ENCODE results near the gene GNG12. TPM values are rescaled to one million over a fixed set of nuclear protein-coding genes. Genes with fewer than 3 reads are reported as not detected.
A peak's percentile ranks its signal among the peaks of the same experiment; 100 is the strongest.

Gene GNG12
- 100 to 1,000 TPM; 172 to 229 (median 198) TPM for total RNA-seq (2021; fragmentation: NEBNext Ultra II Directional; extraction: Animal tissue kit (Norgen Biotek cat#: 25700))
- long read RNA-seq, full-length matches to known transcripts: 219 of 311 reads
- long read RNA-seq, partial matches to known transcripts: 5 of 311 reads
- long read RNA-seq, other reads (novel, unspliced or antisense): 87 of 311 reads

DNA sequence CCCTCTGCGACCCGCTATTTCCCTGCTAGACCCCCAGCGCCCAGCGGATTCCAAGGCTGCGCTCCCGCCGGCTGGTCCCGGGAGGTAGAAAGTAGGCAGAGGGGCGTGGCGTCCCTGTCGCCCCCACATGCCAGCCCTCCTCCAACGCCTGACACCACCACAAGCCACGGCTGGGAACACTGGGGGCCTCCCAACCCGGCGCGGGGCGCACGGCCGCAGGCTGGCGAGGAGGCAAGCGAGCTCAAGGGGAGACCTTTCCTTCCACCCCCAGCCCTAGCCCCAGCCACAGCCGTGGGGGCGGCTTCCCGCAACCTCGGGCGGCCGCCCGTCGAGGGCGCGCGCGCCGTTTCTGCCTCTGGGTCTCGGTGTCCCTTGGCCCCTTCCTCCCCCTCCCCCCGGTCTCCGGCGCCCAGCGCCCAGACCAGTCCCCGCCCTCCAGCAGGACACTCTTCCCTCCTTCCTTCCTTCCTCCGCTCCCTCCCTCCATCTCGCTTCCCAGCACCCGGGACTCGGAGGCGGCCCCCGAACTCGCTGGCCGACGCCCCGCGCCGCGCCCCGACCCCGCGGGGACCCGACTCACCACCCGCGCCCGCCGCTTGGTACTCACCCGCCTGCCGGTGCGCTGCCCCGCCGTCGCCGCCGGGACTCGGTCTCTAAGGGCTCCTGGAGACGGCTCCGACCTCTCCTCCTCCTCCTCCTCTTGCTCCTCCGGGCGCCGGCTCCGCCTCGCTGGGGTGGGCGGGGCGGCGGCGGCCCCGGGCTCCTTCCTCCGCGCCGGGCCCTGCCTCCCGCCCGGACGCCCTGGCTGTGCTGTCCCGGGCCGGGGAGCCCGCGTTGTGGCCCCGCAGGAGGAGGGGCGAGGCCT lies at the start of gene GNG12:
TSS of gene GNG12 (minus strand) at position 731 of the 865 bp plus-strand sequence. CDS start 125,781 bp downstream, outside the sequence.
- Mint-ChIP-seq H3K4me3 (peak within 1 kb of the TSS; percentile 96), H3K27me3 (ENCODE audit: insufficient read depth) (peaks cover 3% of the 10 kb centered on the region; the same call in 1 of the 2 replicates), H3K36me3 (ENCODE audit: low read depth) (peaks cover 7% of the 10 kb centered on the region; the same call in 1 of the 2 replicates), H3K9me3 (no peaks in the 10 kb centered on the region), H3K4me1 (ENCODE audit: low read depth) (peaks cover 58% of the 10 kb centered on the region), H3K27ac (peak within 1 kb of the TSS; percentile 99)
- TF ChIP-seq, protein P1, sequence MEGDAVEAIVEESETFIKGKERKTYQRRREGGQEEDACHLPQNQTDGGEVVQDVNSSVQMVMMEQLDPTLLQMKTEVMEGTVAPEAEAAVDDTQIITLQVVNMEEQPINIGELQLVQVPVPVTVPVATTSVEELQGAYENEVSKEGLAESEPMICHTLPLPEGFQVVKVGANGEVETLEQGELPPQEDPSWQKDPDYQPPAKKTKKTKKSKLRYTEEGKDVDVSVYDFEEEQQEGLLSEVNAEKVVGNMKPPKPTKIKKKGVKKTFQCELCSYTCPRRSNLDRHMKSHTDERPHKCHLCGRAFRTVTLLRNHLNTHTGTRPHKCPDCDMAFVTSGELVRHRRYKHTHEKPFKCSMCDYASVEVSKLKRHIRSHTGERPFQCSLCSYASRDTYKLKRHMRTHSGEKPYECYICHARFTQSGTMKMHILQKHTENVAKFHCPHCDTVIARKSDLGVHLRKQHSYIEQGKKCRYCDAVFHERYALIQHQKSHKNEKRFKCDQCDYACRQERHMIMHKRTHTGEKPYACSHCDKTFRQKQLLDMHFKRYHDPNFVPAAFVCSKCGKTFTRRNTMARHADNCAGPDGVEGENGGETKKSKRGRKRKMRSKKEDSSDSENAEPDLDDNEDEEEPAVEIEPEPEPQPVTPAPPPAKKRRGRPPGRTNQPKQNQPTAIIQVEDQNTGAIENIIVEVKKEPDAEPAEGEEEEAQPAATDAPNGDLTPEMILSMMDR (IDR thresholded peaks at IDR 0.05): no peak
- DNase-seq: peak; percentile 59

DNA sequence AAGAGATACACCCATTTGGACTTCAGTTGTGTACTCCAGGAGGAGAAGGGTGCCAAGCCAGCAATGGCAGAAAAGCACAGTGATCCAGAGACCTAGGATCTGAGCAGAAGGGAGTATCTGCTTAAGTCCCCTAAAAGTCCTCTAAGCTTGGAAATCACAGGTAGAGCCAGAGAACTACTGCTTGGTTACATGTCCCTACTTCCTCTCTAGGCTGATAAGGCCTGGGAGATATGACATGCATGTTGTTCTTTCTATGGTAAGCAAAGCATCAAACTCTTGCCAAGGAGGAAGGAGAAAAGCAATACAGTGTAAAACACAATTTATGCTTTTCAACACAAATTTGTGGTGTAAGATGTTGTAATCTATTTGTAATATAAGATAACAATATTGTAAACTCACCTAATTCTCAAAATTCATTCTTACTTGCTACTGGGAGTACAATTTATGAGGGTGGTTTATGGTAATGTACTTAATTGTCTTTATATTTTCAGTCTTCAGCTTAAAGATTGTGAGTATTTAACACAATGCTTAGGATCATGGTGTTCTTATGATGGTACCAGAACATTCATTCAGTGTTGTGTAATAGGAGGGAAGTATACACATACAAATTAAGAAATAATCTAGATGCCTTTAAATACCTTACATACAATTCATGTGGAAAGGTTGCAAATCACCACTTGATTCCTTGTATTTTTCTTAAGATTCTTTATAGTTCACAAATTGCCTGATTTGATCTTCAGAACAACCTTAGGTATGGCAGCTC lies 49.1 kb upstream of the GNG12 start:
- DNase-seq: no peak
- Mint-ChIP-seq H3K27ac (peak overlapping the region; percentile 93), H3K4me1 (ENCODE audit: low read depth) (peaks cover 71% of the 10 kb centered on the region), H3K27me3 (ENCODE audit: insufficient read depth) (peaks cover 4% of the 10 kb centered on the region; the same call in 1 of the 2 replicates), H3K36me3 (ENCODE audit: low read depth) (no peaks in the 10 kb centered on the region; the same call in 1 of the 2 replicates), H3K4me3 (no peak overlapping the region), H3K9me3 (no peaks in the 10 kb centered on the region)
- TF ChIP-seq, protein P1 (IDR thresholded peaks at IDR 0.05): no peak

DNA sequence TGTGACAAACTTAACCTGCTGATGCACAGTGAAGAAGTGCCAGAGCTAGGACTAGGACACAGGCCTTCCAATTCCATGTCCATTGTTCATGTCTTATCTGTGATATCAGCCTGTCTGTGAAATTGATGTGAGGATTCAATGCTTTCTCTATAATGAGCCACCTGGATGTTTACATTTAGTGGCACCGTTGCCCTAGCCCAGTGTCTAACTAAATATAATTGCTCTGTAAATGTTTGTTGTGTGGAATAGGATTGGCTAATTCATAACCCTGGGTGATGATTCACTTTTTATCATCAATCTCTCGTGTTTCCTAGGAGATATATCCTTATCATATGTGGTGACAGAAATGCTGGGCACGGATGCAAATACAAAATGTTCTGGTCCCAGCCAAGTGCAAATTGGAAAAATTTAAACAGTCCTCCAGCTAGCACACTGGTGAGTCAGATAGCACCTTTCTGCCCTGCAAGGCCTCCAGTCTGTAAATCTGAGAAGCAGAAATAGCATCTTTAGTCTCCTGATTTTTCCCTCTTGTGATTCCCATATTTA lies 46.9 kb upstream of the GNG12 start:
- Mint-ChIP-seq H3K27ac (peak overlapping the region; percentile 85), H3K9me3 (peaks cover 5% of the 10 kb centered on the region; the same call in 1 of the 2 replicates), H3K4me1 (ENCODE audit: low read depth) (peaks cover 53% of the 10 kb centered on the region), H3K36me3 (ENCODE audit: low read depth) (peaks cover 6% of the 10 kb centered on the region), H3K4me3 (peak overlapping the region; percentile 15; the same call in 1 of the 2 replicates), H3K27me3 (ENCODE audit: insufficient read depth) (peaks cover 4% of the 10 kb centered on the region; the same call in 1 of the 2 replicates)
- TF ChIP-seq, protein P1 (IDR thresholded peaks at IDR 0.05): no peak
- DNase-seq: peak; percentile 84

DNA sequence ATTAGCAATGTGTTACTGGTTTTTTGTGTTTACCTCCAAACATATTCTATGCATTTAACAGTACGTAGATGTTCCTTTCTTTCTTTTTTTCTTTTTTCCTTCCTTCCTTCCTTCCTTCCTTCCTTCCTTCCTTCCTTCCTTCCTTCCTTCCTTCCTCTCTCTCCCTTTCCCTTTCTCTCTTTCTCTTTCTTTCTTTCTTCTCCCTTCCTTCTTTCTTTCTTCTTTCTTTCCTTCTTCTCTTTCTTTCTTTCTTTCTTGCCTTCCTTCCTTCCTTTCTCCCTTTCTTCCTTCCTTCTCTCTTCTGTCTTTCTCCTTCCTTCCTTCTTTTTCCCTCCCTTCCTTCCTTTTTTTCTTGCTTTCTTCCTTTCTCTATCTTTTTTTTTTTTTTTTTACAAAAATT lies 46.2 kb upstream of the GNG12 start:
- peaks cover 48% of the 10 kb centered on the region for H3K4me1 Mint-ChIP-seq (ENCODE audit: low read depth)
- H3K27ac Mint-ChIP-seq: peak overlapping the region; percentile 85
- H3K36me3 Mint-ChIP-seq (ENCODE audit: low read depth): peaks cover 9% of the 10 kb centered on the region
- no peak for DNase-seq
- H3K27me3 Mint-ChIP-seq (ENCODE audit: insufficient read depth): peaks cover 4% of the 10 kb centered on the region; the same call in 1 of the 2 replicates
- TF ChIP-seq, protein P1 (IDR thresholded peaks at IDR 0.05): no peak
- no peak overlapping the region; the same call in none of the 2 replicates for H3K4me3 Mint-ChIP-seq
- H3K9me3 Mint-ChIP-seq: peaks cover 9% of the 10 kb centered on the region; the same call in 1 of the 2 replicates
